Activated CD4-positive, alpha-beta memory T cell treated with anti-CD3 and anti-CD28 coated beads, Interleukin-2, amount 10 ng/mL, durations not matched to agents 7 days and 5 days (primary cell): ENCODE measurements around the gene NR2E3. TPM values are rescaled to one million over a fixed set of nuclear protein-coding genes. Genes with fewer than 3 reads are reported as not detected.

ENCODE experiments used
- CTCF ChIA-PET: fragments of 350-600 bp; sonication (Branson Sonifier 250); formaldehyde crosslinking; loops from one replicate; lab custom pipeline; 2021; ENCODE audit warnings: antibody characterized with exemption, inconsistent platforms; lab: Charles Lee
- POLR2A ChIA-PET: fragments of 350-600 bp; sonication (Branson Sonifier 250); formaldehyde crosslinking; loops from one replicate; lab custom pipeline; 2021; ENCODE audit warnings: antibody characterized with exemption; lab: Charles Lee
- DNase-seq: peaks from one replicate; pipeline ENCODE4 v3.0.0-alpha.2; 2020
- H3K27ac Mint-ChIP-seq: one replicate; pipeline ENCODE4 v1.8.0; 2021; ENCODE audit warnings: mild to moderate bottlenecking, mixed read lengths
- H3K27me3 Mint-ChIP-seq: one replicate; pipeline ENCODE4 v1.8.0; 2021; ENCODE audit warnings: mixed read lengths
- H3K36me3 Mint-ChIP-seq: one replicate; pipeline ENCODE4 v1.8.0; 2021; ENCODE audit warnings: low read depth, mixed read lengths
- H3K4me1 Mint-ChIP-seq: one replicate; pipeline ENCODE4 v1.8.0; 2021; ENCODE audit warnings: mixed read lengths
- H3K4me3 Mint-ChIP-seq: one replicate; pipeline ENCODE4 v1.8.0; 2021; ENCODE audit warnings: mild to moderate bottlenecking, mixed read lengths
- H3K9me3 Mint-ChIP-seq: one replicate; pipeline ENCODE4 v1.8.0; 2021; ENCODE audit warnings: mixed read lengths
- total RNA-seq, 2 experiments: library from RNA; stranded (reverse); gene quantifications; one replicate each; pipeline ENCODE4 v1.2.3, GENCODE V29; 2021

Gene NR2E3
- total RNA-seq, 2 experiments from 2014 or later: not detected

DNA sequence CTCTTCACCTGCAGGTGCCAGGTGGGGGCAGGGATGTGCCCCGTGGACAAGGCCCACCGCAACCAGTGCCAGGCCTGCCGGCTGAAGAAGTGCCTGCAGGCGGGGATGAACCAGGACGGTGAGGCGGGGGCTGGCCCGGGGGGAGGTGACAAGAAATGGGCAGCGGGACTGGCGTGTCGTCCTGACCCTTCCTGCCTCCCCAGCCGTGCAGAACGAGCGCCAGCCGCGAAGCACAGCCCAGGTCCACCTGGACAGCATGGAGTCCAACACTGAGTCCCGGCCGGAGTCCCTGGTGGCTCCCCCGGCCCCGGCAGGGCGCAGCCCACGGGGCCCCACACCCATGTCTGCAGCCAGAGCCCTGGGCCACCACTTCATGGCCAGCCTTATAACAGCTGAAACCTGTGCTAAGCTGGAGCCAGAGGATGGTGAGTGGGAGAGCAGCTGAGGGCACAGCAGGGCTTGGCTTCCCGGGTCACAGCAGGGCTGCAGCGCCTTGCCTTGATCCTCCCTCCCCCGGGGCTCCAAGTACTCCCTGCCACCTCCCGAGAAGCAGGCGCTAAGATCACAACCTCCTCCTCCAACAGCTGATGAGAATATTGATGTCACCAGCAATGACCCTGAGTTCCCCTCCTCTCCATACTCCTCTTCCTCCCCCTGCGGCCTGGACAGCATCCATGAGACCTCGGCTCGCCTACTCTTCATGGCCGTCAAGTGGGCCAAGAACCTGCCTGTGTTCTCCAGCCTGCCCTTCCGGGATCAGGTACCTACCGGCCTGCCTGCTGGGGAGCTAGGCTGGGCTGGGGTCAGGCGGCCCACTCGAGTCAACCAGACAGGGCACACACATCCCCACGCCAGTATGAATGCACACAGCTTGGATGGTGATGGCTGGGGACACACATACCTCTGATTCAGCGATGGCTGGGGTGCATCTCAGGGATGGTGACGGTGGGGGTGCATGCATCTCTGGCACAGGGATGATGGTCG is 1.7 kb downstream of the NR2E3 start:
- ChIA-PET CTCF (no interaction called here), POLR2A (no interaction called here)
- Mint-ChIP-seq H3K36me3 (no peaks in the 10 kb centered on the region), H3K27me3 (no peaks in the 10 kb centered on the region), H3K4me3 (no peak overlapping the region), H3K27ac (no peak overlapping the region), H3K9me3 (no peaks in the 10 kb centered on the region), H3K4me1 (no peaks in the 10 kb centered on the region)
- no peak for DNase-seq

DNA sequence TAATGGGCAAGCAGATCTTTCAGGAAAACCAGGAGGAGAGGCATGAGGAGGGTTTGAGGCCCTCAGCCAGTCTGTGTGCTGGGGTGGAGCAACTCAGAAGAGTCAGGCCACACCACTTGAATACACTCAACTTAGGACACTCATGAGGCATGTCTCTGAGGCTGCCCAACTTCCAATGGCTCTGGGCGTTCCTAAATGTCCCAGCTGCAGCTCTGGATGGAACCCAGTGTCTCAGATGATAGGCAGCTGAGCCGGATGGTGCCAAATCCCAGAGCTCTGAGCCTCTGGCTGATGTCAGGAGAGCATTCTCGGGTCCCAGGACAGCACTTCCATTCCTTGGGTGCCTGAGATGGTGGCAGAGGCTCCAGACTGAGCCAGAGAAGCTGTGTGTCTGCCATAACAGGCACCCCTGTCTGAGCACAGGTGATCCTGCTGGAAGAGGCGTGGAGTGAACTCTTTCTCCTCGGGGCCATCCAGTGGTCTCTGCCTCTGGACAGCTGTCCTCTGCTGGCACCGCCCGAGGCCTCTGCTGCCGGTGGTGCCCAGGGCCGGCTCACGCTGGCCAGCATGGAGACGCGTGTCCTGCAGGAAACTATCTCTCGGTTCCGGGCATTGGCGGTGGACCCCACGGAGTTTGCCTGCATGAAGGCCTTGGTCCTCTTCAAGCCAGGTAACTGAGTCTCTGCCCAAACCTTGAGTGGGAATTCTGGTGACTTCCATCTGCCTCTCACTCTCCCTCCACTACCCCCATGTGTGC is 2.8 kb downstream of the NR2E3 start:
- DNase-seq: no peak
- Mint-ChIP-seq H3K27me3 (no peaks in the 10 kb centered on the region), H3K4me1 (no peaks in the 10 kb centered on the region), H3K4me3 (no peak overlapping the region), H3K27ac (no peak overlapping the region), H3K9me3 (peaks cover under 1% of the 10 kb centered on the region), H3K36me3 (no peaks in the 10 kb centered on the region)
- ChIA-PET POLR2A (no interaction called here), CTCF (no interaction called here)

DNA sequence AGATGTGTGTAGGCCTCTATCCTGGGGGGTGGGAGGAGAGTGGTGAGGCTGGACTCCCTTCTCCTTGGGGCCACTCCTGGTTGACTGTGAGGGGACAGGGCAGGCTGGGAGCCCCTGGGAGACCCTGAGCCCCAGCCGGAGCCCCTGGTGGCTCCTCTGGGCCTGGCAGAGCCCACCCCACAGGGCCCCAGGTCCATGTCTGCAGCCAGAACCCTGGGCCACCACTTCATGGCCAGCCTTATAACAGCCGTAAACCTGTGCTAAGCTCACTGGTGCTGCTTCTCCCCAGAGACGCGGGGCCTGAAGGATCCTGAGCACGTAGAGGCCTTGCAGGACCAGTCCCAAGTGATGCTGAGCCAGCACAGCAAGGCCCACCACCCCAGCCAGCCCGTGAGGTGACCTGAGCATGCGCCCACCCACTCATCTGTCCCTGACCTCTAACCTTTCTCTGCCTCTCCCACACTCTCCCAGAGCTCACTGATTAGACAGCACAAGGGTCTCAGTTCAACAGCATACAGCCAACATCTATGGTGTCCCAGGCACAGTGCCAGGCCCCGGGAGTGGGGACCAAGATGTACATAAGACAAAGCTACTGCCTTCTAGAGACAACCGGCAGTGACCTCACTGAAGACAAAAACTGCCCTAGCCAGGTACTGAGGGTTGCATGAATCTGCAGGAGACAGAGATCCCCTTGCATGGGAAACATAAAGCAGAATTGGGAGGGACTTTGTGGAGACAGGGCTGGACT is 3.5 kb downstream of the NR2E3 start:
- no peaks in the 10 kb centered on the region for H3K4me1 Mint-ChIP-seq
- no peak for DNase-seq
- CTCF ChIA-PET: no interaction called here
- H3K27ac Mint-ChIP-seq: no peak overlapping the region
- H3K9me3 Mint-ChIP-seq: peaks cover 6% of the 10 kb centered on the region
- POLR2A ChIA-PET: no interaction called here
- H3K4me3 Mint-ChIP-seq: no peak overlapping the region
- no peaks in the 10 kb centered on the region for H3K27me3 Mint-ChIP-seq
- no peaks in the 10 kb centered on the region for H3K36me3 Mint-ChIP-seq

DNA sequence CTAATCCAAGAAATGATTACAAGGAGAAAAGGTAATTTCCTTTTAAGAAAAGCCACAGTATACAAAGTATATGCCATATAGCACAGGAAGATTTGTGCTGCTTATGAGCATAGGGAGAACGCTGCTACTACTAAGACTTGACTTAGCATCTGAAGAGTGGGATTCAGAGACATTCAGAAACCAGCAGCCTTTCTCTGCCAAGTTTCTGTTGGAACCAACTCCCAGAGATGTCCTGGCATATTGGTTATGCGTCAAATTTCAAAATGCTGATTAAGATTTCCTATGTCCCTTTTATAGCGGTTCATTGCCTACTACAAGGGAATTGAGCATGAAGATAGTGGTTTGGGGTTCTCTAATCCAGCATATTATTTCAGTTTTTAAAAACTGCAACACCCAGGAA is 4.9 kb downstream of the NR2E3 start:
- no peaks in the 10 kb centered on the region for H3K27me3 Mint-ChIP-seq
- no peaks in the 10 kb centered on the region for H3K36me3 Mint-ChIP-seq
- H3K9me3 Mint-ChIP-seq: peaks cover 15% of the 10 kb centered on the region
- no peak for DNase-seq
- H3K27ac Mint-ChIP-seq: no peak overlapping the region
- CTCF ChIA-PET: no interaction called here
- H3K4me3 Mint-ChIP-seq: no peak overlapping the region
- POLR2A ChIA-PET: interaction anchor here (0.6 kb wide), 1 partner anchor 255 kb away, joined by 3 read pairs; no protein-coding TSS in a partner anchor
- H3K4me1 Mint-ChIP-seq: no peaks in the 10 kb centered on the region

DNA sequence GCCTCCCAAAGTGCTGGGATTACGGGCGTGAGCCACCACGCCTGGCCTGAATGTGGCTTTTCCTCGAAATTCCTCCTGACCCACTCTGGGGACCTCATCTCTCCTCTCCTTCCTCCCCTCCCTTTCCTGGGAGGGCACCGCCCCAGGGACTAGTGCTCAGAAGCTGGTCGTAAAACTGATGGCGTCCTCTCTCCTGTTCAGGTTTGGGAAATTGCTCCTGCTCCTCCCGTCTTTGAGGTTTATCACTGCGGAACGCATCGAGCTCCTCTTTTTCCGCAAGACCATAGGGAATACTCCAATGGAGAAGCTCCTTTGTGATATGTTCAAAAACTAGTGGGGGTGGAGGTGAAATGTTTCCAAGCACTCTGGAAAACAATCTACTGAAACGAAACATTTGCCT is 7.0 kb downstream of the NR2E3 start:
- ChIA-PET CTCF (interaction anchor here (1.1 kb wide), 1 partner anchor 9 kb away, joined by 3 read pairs; no protein-coding TSS in a partner anchor), POLR2A (no interaction called here)
- no peak overlapping the region for H3K27ac Mint-ChIP-seq

DNA sequence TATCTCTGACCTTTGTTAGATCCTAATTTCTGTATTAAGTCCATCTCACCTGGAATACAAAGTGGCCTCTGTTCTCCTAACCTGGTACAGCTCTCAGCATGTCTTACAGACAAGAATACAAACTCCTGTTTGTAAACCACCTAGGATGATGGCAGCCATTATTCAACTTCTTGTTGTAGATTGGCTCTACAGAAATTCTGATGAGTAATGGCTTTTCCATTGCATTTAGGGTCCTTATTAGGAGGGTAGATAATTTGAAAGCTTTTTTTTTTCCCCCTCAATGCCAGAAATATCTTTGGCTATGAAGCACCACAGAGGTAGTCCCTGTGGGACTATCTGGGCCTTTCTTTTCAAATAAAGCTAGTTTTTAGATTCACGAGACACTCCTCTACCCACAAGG is 9.8 kb downstream of the NR2E3 start:
- Mint-ChIP-seq H3K9me3 (peaks cover 38% of the 10 kb centered on the region), H3K27me3 (no peaks in the 10 kb centered on the region)
- POLR2A ChIA-PET: no interaction called here

More for the DNA sequence above, 7.0 kb downstream of the NR2E3 start:
- Mint-ChIP-seq H3K36me3 (peaks cover 5% of the 10 kb centered on the region), H3K4me3 (no peak overlapping the region), H3K9me3 (peaks cover 29% of the 10 kb centered on the region), H3K4me1 (no peaks in the 10 kb centered on the region), H3K27me3 (no peaks in the 10 kb centered on the region)
- DNase-seq: no peak

DNA sequence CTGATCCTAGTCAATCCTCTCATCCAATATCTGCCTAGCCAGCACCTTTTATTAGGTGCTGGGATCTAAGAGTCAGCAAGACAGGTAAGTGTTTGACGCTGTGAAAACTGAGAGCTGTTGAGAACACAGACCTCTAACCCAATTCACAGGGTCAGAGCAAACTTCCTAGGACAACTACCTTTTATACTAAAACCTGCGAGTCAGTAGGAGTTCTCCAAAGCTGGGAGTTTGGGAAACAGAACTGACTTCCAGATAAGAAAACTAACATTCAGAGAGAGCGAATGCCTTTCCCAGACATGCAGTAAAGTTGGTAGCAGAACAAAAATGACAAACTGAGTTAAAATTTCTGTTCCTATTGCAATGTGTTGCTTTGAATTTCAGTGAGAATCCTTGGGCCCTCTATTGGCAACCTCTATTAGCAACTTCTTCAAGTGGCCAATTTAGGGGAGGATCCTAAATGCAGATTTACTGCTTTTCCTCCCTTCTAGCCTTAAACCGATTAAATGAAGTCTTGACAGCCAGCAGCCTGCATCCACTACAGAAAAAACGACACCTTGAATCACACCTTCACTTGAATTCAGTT is 11.3 kb downstream of the NR2E3 start:
- H3K4me1 Mint-ChIP-seq: no peaks in the 10 kb centered on the region

More for the DNA sequence above, 9.8 kb downstream of the NR2E3 start:
- H3K4me3 Mint-ChIP-seq: no peak overlapping the region
- H3K27ac Mint-ChIP-seq: no peak overlapping the region
- no peak for DNase-seq
- peaks cover 16% of the 10 kb centered on the region for H3K36me3 Mint-ChIP-seq
- CTCF ChIA-PET: no interaction called here
- H3K4me1 Mint-ChIP-seq: no peaks in the 10 kb centered on the region

DNA sequence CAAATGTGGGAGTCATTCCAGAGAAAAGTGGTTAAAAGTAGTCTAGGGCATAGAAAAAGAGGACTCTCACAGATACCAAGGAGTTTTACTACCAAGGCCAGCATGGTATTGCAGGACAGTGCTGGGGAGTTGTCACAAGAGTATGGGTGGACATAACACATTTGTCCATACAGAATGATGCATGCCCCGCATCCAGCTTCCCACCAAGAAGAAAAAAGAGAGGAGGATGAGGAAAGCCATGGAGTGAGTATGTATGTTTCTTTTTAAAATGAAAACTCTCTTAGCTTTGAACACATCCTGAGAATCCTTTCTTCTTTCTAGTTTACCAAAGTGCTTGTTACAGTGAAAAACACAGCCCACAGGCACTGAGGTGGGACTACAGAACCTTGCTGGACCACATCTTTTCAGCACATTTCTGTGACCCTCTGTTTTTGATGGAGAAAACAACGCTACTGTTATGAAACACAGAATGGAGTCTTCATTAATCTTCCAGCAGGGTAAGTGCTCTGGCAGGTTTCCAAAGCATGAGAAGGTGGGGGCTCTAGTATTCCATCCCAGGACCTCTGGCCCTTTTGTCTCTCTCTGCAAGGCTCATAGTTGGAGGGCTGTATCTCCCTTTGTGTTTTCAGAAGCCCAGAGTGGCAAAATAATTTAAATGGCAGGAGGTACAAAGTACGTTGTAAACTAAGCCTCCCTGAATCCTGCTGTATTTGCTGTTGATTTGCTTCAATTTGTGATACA is 12.7 kb downstream of the NR2E3 start:
- ChIA-PET CTCF (no interaction called here), POLR2A (no interaction called here)
- no peak for DNase-seq
- Mint-ChIP-seq H3K27me3 (no peaks in the 10 kb centered on the region), H3K4me3 (no peak overlapping the region), H3K27ac (no peak overlapping the region), H3K9me3 (peaks cover 38% of the 10 kb centered on the region), H3K36me3 (peaks cover 36% of the 10 kb centered on the region), H3K4me1 (no peaks in the 10 kb centered on the region)

More for the DNA sequence above, 11.3 kb downstream of the NR2E3 start:
- ChIA-PET POLR2A (no interaction called here), CTCF (no interaction called here)
- H3K36me3 Mint-ChIP-seq: peaks cover 25% of the 10 kb centered on the region
- H3K9me3 Mint-ChIP-seq: peaks cover 38% of the 10 kb centered on the region
- DNase-seq: no peak
- H3K27me3 Mint-ChIP-seq: no peaks in the 10 kb centered on the region
- no peak overlapping the region for H3K27ac Mint-ChIP-seq
- H3K4me3 Mint-ChIP-seq: no peak overlapping the region

DNA sequence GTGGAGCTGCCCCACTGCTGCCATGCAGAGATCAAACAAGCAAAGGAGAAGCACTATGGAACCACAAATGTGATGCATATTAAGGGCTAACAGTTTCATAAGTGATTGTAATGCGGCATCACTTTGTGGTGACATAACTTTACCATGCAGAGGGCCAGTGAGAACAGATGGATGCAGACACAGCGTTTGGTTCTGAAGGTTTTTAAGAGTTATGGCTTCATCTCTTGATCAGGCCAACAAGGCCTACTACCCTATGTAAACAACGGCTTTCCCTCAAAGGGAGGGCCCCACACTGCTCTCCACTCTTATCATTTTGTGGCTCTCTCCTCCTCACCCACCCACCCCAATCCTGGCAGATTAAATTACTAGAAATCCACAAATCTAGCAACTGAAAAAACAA is 13.4 kb downstream of the NR2E3 start:
- ChIA-PET POLR2A (no interaction called here), CTCF (no interaction called here)
- H3K4me1 Mint-ChIP-seq: no peaks in the 10 kb centered on the region
- H3K36me3 Mint-ChIP-seq: peaks cover 44% of the 10 kb centered on the region
- H3K4me3 Mint-ChIP-seq: no peak overlapping the region
- H3K27me3 Mint-ChIP-seq: no peaks in the 10 kb centered on the region
- peaks cover 32% of the 10 kb centered on the region for H3K9me3 Mint-ChIP-seq
- H3K27ac Mint-ChIP-seq: no peak overlapping the region
- no peak for DNase-seq

DNA sequence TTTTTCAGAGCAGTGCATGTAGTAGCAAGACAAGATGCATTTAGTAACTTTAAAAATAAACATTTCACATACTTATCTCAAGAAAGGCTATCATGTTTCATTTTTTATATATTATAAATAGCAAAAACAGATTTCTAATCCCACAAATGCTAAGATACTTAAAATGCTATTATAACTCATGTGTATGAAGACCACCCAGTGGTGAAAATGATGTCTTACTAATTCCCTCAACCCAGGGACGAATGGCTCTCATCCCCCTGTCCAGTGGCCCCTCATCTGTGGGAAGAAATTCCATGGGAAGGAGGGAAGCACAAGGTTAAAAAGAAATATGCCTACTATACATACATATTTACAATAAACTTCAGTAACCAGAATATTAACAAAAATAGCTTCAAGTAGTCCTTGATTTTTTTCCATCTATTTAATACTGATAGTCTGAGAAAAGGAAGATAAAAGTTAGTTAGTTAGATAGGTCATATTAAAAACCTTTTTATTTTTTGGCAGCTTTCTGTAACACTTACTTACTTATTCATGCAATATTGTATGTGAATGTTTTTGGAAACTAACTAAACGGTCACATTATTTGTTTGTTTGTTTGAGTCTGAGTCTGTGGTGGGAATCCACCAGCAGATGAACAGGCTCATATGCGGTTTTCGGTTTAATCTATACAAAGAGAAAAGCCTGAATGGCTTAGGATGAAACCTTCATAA is 14.8 kb downstream of the NR2E3 start:
- POLR2A ChIA-PET: no interaction called here
- Mint-ChIP-seq H3K27me3 (no peaks in the 10 kb centered on the region), H3K36me3 (peaks cover 53% of the 10 kb centered on the region), H3K27ac (no peak overlapping the region), H3K9me3 (peaks cover 24% of the 10 kb centered on the region), H3K4me3 (no peak overlapping the region), H3K4me1 (no peaks in the 10 kb centered on the region)
- DNase-seq: no peak
- CTCF ChIA-PET: no interaction called here

DNA sequence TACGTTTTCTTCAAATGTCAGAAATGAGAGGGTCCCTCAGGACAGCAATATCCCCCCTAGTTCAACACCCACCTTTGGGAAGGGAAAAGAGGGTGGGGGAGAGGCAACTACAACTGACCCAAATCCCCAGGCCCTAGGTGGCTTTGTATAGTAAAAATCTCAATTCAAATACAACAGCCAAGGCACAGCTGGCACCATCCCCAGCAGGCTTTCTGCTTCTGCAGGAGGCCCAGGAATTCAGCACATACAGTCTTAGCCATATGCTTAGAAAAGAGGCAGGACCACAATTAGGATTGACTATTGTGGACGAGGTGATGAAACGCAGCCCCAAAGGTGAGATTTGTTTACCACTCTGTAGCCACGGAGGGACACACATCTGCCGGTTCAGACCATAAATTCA is 15.8 kb downstream of the NR2E3 start:
- H3K36me3 Mint-ChIP-seq: peaks cover 54% of the 10 kb centered on the region
- CTCF ChIA-PET: no interaction called here
- POLR2A ChIA-PET: no interaction called here
- H3K27me3 Mint-ChIP-seq: no peaks in the 10 kb centered on the region
- H3K9me3 Mint-ChIP-seq: peaks cover 17% of the 10 kb centered on the region
- no peaks in the 10 kb centered on the region for H3K4me1 Mint-ChIP-seq
- H3K27ac Mint-ChIP-seq: no peak overlapping the region
- no peak for DNase-seq
- no peak overlapping the region for H3K4me3 Mint-ChIP-seq

DNA sequence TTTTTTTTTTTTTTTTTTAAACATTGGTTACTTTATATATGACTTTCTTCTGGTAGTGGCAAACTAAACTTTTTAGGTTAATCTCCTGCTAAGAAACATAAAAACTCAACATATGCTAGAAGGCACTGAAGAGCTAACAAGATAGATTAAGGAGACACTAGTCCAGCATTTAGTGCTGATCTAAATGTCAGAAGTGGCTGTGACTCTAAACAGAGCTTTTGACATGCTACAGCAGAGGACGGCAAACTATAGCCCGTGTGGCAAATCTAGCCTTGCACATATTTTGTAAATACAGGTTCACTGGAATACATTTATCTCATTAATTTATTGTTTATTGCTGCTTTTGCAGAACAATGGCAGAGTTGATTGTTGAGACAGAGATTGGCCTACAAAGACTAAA is 20.6 kb downstream of the NR2E3 start:
- no peak overlapping the region for H3K4me3 Mint-ChIP-seq
- H3K27ac Mint-ChIP-seq: no peak overlapping the region
- H3K36me3 Mint-ChIP-seq: peaks cover 36% of the 10 kb centered on the region
- ChIA-PET POLR2A (no interaction called here), CTCF (no interaction called here)
- no peaks in the 10 kb centered on the region for H3K27me3 Mint-ChIP-seq
- DNase-seq: no peak
- no peaks in the 10 kb centered on the region for H3K4me1 Mint-ChIP-seq
- no peaks in the 10 kb centered on the region for H3K9me3 Mint-ChIP-seq
